HG02840 (cell line): Measurements from ENCODE around the gene BSPRY.

Experiments
- ATAC-seq: cut with Tn5 transposase; IDR thresholded peaks from one replicate; pipeline ENCODE4 v1.9.1; 2021; ENCODE audit warnings: mild to moderate bottlenecking, moderate library complexity, moderate number of reproducible peaks; ENCODE audit not compliant: unreplicated experiment, low FRiP score

Gene BSPRY

DNA sequence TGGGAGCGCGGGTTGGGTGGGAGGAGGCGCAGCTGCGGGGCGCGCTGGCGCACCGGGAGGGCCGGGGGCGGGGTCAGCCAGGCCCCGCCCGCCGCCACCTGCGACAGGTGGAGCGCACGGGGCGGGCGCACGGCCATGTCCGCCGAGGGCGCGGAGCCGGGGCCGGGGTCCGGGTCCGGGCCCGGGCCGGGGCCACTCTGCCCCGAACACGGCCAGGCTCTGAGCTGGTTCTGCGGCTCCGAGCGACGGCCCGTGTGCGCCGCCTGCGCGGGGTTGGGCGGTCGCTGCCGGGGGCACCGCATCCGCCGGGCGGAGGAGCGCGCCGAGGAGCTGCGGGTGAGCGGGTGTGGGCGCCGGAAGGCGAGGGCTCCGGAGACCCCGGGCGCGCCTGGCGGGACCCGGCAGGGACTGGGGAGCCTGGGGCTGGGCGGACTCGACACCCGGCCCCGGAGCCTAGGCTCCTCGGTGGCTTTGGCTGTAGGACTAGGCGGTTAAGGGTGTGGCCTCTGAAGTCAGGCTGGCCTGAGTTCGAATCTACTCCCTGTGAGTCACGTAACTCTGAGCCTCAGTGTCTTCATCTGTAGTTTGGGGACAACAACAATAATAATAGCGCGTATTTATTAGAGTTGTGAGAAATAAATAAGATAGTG, at the start of gene BSPRY:
BSPRY (plus strand) TSS at position 97 of the 650 bp plus-strand sequence; CDS start at position 136, 39 bp downstream.
- no peak for ATAC-seq

DNA sequence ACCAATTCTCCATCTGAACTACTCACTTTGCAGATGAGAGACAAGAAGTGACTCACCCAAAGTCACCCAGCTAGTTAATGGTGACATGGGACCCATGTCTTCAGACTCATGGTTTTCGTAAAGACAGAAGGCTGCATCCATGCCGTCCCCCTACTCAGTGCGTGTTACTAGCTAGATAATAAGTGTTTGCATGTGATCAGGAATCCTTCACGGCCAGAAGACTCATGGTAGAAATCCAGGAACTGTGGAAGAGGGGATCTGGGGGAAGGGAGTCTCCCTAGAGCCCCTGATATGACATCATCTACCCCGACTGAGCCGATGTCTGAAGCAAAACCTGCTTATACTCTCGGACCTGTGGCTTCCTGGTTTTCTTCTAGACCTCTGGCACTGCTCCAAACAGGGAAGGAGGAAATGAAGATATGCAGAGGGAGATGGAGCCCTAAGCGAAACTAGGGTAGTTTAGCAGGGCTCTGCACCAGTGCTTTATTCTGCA, 49.5 kb upstream of the BSPRY start:
- no peak for ATAC-seq

DNA sequence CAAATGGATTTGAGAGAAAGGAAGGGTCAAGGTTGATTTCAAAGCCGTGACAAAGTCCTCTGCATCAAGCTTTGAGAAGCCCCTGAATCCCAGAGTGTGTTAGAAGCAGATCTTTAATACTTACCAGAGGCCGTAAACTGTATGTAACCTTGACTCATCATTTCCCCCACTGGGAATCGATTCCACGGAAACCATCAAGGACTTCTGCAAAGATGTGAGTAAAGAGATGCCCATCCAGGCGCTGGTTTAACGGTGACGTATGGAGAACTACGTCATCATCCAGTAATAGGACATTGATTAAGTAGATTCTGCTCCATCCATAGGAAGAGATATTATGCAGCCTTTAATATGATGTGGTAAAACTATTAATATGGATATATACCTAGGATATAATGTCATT, 47.8 kb upstream of the BSPRY start:
- no peak for ATAC-seq

DNA sequence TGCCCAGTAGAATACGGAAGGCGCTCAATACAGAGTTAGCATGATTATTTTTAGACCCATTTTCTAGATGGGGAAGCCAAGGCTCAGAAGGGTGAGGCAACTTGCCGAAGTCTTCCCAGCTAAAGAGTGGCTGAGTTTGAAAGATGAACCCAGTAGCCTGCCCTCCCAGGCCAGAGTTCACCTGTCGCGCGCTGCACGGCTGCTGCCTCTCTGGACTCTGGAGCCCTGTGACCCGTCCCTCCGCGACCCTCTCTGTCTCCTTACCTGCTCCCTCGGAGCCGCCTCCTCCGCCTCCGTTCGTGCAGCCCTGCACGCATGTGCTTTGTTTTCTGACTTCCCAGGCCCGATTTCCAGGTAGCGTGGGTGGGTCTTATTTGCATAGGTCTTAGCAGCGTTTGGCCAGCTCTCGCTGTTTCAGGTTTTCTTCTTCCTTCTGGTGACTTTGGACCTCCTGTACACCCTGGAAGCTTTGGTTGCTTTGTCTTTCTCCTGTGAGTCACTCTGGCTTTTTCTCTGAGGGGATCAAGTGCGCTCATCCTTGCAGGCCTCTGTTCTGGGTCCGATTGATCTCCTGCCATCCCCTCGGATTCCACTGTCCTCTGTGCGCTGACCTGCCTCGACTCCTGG, 46.4 kb upstream of the BSPRY start, which contains the start of gene RNF183:
RNF183 (minus strand) TSS at position 585 of the 627 bp plus-strand sequence. CDS start 5,192 bp downstream, outside the sequence.
- no peak for ATAC-seq

DNA sequence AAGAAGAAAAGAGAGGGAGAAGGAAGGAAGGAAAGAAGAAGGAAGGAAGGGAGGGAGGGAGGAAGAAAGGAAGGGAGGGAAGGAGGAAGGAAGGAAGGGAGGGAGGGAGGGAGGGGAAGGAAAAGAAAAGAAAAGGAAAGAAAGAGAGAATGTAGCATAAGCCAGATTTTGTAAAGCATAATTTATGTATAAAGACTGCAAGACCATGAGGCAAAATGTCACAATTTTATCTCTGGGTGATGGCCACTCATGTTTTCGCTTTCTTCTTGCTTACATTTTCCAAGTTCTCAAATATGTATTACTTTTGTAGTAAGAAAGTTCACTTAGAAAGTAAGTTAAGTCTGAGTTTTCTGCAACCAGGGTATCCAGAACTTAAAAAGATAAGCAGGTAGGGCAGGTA, 42.8 kb upstream of the BSPRY start:
- ATAC-seq = no peak

DNA sequence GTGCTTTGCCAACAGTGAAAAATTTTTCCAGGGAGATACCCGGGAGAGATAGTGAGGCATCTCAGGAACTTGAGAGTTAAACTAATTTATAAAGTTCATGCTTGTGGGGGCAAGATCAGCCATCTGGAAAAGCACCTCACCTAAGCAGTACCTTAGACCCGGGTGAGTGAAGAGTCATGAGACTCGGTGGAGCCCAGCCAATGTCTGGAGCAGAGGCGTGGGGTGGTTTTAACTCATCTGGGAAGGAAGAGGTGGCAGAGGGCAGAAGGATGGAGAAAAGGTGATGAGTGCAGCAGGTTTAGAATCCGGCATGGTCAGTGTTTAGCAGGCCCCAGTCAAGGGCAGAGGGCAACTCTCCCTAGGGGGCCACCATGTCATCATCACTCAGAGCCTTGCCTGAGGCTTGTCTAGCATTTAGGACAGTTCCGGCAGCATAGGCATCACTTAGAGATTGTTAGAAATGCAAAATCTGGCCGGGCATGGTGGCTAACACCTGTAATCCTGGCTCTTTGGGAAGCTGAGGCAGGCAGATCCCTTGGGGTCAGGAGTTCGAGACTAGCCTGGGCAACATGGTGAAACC, 41.9 kb upstream of the BSPRY start:
- no peak for ATAC-seq

DNA sequence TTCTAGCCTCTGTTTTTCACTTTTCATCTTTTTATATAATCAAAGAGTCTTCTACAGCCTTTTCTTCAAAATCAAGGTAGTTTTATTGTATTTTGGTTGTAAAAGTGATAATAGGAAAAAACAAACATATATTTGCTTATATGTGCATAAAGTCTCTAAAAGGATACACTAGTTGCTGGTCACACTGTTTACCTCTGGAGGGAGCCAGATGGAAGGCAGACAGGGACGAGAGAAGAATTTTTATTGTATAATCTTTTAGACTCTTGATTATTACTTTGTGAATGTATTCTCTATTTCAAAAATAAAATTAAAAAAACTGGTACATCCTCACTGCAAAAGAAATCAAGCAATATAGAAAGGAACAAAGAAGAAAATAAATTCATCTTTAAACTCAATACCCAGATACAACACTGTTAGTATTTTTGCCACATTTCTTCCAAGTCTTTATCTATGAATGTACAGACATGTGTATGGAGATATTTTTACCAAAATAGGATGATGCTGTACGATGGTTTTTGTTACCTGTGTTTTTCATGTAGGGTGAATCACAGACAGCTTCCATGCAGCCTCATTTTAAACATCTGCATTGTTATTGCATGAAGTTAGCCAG, 40.0 kb upstream of the BSPRY start:
- ATAC-seq = no peak

DNA sequence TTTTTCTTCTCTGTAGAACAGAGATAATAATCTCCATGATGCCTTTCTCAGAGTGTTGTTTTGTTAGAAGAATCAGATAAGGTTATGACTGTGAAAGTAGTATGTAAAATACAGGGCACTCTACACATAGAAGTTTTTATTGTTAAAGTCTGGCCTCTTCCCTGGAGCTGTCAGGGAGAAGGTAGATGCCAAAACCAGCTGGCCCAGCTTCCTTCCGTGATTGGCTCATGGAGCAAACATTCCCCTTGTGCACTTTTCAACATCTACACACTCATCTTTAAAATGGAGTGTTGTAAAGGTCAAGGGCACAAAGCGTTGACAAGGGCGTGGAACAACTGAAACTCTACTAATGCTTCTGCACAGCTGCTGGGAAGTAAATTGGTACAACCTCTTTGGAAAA, 38.8 kb upstream of the BSPRY start:
- ATAC-seq = no peak

DNA sequence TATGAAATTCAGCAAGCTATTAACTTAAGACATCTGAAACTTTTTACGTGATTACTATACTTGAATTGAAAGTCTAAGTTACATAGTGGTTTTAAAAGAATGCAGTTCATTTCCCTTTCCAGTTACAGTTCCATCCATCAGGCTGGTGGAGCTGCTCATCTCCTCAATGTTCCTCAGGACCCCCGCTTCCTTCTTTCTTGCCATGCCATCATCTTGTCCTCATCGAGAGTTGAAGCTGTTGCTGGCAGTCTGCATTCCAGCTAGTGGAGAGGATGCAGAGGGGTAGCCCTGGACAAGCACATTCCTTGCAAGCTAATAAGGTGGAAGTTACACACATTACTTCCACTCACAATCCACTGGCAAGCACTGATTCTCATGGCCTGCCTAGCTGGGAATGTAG, 37.4 kb upstream of the BSPRY start:
- ATAC-seq = no peak

DNA sequence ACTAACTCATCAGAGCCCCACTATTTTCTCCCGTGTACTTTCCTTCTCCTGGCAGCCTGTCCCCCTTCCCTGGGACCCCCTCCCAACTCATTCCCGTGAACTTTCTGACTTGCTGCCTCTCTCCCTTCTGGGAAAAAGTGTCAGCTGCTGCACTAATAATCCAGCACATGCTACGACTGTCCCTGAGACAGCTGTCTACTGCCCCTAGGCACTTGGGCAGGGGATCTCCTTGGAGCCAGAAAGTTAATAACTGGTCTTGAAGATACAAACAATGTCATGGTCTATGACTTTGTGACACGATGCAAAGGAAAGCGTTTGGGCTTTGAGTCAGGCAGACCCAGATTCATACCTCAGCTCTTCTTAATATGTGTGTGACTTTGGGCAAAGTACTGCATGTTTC, 36.1 kb upstream of the BSPRY start:
- no peak for ATAC-seq

DNA sequence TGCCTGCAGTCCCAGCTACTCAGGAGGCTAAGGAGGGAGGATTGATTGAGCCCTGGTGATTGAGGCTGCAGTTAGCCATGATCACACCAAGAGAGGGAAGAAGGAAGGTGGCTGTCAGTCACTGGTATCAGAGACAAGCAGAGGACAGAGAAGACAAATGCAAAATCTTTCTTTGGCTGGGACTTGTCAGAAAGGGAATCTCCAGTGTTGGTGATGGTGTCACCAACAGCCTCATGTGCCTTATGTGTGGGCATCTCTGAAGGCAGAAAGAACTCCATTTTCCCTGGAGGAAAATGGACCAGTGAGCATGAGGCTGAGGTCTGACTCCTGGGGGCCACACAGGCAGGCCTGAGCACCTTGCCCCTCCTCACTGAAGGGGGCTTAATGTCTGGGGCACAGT, 34.1 kb upstream of the BSPRY start:
- ATAC-seq = no peak

DNA sequence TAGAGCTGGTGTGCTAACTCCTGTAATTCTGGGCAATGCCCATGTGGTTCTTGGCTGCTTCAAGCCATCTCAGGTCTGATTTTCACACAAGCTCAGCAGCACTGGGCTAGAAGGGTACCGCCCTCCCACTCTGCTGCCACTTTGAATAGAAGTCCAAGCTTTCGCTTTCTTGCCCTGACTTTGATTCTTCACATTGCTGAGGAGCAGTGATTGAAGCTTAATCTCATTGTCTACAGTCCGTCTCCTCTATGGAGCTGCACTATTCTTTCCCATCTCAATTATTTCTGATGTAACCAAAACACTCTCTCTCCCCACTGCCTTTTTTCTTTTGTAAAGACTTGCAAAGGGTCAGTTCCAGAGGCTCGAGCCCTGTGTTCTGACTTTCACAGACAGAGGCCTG, 33.3 kb upstream of the BSPRY start:
- ATAC-seq = no peak

DNA sequence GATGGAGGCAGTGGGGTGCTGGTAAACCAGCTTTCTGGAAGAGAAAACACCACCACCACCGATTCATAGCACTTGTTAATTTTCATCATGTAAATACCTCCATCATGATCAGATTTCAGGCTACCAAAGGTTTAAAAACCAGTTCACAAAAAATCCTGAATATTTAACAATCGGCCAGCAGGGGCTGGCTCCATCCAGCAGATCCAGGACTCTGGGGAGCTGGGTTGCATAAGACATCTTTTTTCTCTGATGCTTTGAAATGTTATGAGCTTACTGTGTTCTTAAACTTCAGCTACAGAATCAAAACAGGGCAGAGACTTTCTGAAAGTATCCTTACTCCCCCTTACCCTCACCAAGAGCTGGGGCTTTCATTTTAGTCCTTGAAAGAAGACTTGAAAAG, 31.6 kb upstream of the BSPRY start:
- no peak for ATAC-seq

DNA sequence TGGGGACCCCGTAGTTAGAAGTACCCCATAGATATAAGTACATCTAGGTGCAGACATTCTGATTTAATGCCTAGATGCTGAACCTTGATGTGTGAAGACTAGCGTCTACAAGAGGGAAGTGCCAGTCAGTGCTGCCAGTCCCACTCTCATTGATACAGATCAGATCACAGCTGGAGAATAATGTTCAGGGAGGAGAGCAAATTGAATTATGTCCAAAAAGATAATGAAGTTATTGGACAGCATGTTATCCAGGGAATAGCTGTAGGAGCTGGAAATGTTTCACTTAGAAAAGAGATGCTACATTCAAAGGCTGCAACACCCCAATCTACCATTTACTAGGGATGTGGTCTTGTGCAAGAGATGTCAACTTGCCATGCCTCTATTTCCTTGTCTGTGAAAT, 30.3 kb upstream of the BSPRY start:
- ATAC-seq = no peak

DNA sequence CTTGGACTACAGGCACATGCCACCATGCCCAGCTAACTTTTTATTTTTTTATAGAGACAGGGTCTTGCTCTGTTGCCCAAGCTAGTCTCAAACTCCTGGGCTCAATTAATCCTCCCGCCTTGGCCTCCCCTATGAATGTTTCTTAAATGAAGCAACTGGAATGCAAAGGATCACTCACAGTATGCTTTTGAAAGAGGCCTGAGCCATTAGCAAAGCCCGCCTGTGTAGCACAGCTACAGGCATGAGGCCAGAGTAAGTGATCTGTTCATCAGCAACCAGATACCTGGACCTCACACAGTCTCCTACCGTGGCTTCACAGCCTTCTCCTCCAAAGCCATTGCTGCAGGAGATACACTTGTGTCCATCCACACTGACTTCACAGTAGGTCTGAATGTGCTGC, 29.3 kb upstream of the BSPRY start:
- no peak for ATAC-seq

DNA sequence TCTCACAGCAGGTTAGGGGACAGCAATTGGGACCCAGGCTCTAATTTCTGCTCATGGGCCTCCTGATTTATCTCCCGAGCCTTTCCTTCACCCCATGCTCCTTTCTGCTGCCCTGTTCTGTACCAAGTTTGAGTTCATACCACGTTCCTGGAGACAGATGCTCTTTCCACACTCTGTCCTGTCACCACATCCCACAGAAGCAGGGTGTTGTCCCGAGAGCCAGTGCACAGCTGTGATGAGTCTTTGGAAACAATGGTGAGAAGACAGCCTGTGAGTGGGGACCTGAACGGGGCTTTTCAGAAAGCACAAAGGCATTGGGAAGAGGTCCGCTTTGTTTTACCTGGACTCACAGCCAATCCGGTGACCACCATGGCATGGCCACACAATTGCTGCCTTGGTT, 26.7 kb upstream of the BSPRY start:
- no peak for ATAC-seq

DNA sequence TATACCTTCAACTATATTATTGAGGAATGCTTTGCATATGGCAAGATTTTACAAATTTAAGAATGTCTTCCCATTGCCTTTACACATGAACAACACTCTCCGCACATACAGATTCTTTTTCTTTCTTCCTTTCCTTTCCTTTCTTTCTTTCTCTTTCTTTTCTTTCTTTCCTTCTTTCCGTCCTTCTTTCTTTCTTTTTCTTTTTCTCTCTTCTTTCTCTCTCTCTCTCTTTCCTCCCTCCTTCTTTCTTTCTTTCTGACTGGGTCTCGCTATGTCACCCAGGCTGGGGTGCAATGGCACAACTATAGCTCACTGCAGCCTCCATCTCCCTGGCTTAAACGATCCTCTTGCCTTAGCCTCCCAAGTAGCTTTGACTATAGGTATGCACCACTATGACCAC, 23.1 kb upstream of the BSPRY start:
- no peak for ATAC-seq

DNA sequence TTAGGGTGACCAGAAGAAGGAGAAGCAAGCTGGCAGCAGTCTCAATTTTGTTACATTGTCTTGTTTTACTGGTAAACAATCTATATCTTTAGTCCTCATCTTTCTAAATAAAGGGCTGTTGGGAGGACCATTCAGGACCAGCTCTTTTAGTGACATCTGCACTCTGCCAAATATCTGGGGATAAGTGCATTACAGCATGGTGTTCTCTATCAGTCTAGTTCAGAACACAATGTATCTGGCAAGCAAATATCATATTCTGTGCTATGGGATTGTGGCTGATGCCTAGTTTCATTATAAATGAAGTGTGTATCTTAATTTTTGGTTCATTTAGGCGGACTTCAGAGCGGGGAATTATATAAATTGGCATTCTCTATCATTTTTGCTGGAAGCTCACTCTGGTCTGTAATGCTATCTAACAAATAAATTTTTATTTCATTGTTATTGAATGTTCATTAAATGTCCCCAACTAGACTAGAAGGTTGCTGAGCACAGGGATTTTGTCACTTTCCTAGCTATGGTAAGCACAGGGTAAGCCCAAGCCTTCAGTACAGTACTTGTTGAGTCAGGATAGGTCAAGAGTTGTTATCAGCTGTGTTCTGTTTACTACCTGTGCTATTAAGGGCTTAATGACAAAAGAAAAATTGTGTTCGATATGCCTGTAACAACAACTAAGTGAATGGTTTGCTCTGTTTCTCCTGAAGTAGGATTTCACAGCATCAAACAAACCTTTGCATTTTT, 21.1 kb upstream of the BSPRY start:
- no peak for ATAC-seq

DNA sequence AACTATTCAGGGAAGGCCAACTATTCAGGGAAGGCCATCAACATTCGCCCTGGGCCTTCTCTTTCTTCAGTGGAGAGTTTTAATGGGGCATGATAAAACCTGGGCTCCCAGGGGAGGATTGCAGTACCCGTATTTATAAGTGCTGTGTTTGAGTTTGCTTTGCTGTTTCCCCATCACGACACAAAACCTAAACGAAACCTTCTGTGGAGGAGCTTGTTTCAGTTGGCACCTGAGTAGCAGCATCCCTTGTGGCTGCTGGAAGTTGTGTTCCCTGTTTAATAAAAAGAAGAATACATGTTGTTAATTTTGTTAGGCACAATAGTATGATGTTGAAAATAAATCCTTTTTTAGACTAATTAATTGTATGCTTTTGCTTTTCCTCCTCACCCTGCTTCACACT, 17.6 kb upstream of the BSPRY start:
- ATAC-seq = no peak

DNA sequence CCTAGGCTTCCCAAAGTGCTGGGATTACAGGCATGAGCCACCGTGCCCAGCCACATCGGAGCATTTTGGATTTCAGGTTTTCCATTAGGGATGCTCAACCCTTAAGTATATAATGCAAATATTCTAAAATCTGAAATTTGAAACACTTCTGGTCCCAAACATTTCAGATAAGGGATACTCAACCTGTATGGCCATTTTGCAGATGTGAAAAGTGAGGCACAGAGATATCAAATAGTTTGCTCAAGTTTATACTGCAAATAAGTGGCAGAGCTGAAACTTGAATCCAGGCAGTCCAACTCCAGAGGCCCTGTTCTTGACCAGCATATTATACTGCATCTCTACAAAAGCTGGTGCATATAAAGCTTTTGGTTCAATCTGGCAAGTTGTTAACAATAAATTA, 11.6 kb upstream of the BSPRY start:
- no peak for ATAC-seq
